Fibroblast of skin of left biceps (primary cell): ENCODE data around the gene MBD6.
"Not testable (repeated sequence)": the region's sequence is repeated elsewhere in the genome, so short reads cannot be mapped to it uniquely, and the experiment has no call there.

ENCODE experiments used
- DNase-seq, 2 experiments: peaks; one replicate each; pipeline ENCODE4 v3.0.0-alpha.2; 2013; ENCODE audit warnings: low read depth in 2 of 2

Gene MBD6

DNA sequence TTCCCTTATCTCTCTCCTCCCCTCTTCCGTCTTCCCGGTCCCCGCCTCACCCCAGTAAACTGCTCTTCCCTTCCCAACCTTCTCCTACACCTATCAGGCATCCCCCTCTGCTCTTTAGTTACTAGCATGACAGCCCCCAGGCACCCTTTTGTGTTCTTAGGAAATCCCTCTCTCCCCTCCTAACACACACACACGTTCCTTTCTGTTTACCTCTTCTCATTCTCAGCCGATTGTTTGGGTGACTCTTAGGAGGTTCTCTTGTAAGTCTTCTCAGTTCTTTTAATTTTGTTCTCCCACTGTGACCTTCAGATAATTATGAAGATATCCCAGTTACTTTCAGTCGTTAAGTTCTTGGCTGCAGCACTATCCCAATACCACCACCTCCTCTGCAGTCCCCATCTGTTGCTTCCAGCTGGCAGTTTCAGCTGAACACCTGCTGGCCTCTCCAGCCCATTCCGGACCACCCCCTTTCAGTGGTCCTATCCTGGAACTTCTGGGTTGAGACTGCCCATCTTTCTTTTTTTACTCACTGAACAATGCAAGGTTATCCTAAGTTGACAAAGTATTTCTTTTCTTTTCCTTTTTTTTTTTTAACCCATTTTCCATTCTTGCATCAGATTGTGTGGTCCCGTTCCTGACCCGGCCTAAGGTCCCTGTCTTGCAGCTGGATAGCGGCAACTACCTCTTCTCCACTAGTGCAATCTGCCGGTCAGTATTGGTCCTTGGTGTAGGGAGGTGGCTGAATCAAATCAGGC lies 34.0 kb upstream of the MBD6 start:
- no peak for DNase-seq

DNA sequence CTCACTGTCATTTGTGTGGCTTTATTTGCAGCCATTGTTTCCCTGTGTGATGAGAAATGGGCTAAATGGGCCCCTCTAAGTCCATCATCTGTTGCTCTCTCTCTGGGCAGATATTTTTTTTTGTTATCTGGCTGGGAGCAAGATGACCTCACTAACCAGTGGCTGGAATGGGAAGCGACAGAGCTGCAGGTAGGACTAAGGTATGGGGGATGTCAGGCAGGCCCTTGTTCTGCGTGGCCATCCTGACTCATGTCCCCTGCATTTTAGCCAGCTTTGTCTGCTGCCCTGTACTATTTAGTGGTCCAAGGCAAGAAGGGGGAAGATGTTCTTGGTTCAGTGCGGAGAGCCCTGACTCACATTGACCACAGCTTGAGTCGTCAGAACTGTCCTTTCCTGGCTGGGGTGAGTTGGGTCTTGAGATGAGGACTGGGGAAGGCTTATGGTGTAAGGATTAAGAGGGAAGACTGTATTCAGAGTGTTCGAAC lies 33.4 kb upstream of the MBD6 start:
- DNase-seq: no peak

DNA sequence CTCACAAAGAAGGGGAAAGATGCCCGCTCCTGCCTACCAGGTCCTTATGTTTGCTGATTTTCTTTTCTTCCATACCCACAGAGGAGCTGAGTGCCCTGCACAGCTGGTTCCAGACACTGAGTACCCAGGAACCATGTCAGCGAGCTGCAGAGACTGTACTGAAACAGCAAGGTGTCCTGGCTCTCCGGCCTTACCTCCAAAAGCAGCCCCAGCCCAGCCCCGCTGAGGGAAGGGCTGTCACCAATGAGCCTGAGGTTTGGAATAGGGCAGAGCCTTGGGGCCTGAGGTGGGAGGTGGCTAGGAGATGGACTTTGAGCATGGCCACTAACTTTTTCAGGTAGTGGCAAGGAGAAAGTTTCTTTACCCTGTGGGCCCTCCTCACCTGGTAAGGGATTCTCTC lies 32.5 kb upstream of the MBD6 start:
- DNase-seq: no peak

DNA sequence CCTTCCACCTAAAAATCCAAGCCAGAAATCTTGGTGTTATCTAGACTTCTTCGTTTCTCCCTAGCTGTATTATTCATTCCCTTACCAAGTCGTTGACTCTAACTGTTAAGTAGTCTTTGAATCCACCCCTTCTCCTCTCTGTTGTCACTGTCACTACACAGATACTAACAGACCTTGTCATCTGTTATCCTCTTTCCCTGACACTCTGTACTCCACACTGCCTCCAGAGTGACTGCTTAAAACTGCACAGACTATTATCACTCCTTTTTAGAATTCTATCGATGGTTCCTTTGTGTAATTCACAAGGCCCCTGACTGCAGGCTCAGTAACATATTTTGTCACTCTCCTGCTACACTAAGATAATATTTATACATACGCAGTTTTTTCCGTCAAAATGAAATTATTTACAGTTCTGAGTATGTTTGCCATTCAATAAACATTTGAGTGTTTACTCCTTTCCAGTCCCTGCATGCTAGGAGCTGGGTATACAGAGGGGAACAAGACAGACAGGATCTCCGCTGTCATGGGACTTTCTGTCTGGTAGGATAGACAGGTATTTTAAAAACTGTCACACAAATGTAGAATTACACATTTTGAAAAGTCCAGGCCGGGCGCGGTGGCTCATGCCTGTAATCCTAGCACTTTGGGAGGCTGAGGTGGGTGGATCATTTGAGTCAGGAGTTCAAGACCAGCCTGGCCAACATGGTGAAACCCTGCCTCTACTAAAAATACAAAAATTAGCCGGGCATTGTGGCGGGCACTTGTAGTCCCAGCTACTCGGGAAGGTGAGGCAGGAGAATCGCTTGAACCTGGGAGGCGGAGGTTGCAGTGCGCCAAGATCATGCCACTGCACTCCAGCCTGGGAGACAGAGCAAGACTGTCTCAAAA lies 31.0 kb upstream of the MBD6 start:
- no peak for DNase-seq

DNA sequence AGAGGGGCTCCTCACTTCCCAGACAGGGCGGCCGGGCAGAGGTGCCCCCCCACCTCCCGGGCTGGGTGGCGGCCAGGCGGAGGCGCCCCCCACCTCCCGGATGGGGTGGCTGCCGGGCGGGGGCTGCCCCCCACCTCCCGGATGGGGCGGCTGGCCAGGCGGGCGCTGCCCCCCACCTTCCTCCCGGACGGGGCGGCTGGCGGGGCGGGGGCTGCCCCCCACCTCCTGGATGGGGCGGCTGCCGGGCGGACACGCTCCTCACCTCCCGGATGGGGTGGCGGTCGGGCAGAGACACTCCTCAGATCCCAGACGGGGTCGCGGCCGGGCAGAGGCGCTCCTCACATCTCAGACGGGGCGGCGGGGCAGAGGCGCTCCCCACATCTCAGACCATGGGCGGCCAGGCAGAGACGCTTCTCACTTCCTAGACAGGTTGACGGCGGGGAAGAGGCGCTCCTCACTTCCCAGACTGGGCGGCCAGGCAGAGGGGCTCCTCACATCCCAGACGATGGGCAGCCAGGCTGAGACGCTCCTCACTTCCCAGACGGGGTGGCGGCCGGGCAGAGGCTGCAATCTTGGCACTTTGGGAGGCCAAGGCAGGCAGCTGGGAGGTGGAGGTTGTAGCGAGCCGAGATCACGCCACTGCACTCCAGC lies 27.4 kb upstream of the MBD6 start:
- DNase-seq: not testable (repeated sequence)

DNA sequence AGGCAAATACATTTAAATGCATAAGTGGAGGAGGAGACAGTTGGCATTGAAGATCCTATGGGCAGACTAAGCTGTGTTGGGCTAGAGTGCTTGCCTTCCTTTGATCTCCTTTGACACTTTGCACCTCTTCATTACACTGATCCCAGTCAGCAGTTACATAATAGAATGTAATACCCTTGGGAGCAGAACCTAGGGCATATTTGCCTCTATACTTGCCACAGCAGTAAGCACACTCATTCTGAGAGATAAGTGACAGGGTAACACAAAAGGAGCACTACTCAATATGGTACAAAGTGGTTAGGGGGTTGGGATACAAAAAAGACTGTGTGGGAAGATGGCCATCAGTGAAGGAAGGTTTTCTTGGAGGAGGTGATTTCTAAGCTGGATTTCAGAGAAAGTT lies 25.8 kb upstream of the MBD6 start:
- DNase-seq: no peak

DNA sequence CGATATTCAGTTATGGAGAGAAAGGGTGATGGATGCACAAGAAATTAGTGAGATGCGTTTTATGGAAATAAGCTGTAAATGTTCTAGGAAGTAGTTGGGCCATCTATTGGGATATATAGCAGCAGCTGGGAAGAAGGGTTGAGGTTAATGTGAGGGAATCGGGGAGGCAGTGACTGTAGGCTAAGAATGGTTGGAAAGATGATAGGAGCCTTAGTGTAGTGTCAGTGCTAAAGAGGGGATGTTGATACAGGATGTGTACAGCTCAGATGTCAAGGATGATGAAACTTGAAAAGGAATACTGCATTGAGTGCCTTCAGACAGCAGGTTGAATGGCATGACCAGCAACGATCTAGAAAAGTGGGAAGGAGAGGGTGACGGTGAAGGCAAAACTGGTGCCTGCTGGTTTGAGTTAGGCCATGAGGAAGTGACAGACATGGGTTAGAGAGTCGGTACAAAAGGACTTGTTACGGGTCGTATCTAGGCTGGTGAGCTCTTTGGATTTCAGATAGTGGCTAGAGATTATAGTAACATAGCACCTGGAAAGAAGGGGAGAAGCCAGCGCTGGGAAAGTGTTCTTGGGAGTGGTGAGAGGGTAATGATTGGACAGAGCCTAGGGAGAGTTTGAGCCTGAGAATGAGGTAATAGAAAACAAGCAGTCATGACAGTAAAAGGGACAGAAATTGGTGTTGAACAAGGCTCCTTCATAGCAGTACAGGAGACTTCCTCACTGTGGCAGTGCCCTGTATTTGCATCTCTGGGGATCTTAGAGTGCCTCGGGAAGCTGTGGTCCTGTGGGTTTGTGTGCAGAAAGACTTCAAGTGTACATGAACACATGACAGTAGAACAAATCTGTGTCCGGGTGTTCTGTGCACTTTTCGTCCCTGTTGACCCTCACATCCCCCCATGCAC lies 25.1 kb upstream of the MBD6 start:
- no peak for DNase-seq

DNA sequence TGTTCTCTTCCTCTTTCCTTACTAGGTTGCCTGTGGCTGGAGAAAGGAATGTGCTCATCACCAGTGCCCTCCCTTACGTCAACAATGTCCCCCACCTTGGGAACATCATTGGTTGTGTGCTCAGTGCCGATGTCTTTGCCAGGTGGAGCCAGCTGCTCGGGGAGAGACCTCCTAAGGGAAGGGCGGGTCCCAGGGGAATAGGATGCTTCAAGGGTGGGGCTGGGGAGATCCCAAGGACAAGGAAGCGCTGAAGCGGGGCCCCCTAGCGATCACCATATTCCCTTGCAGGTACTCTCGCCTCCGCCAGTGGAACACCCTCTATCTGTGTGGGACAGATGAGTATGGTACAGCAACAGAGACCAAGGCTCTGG lies 24.5 kb upstream of the MBD6 start:
- no peak for DNase-seq

DNA sequence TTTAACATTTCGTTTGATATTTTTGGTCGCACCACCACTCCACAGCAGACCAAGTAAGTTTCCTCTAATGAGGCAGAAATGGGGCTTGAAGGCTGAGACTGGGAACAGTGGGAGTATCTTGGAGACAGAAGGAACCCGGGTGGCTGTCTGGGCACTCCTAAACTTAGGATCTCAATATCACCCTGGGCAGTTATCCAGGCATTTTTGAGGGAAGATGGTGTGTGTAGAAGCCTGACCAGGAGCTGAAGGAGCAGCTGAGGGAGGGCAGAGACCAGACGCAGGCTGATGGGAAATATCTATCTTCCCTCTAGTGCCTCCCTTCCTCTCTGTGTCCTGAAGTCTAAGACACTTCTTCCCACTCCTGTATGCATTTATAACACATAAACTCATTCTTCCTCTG lies 24.1 kb upstream of the MBD6 start:
- DNase-seq: no peak

DNA sequence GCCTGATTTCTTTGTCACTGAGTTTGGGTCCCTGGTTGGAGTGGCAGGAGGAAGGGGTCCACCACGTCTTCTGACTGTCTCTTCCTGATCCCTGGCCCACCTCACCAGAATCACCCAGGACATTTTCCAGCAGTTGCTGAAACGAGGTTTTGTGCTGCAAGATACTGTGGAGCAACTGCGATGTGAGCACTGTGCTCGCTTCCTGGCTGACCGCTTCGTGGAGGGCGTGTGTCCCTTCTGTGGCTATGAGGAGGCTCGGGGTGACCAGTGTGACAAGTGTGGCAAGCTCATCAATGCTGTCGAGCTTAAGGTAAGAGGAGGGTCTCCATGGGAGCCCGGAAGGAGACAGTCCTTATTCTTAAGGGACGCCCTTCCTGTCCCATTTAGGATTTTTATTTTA lies 22.4 kb upstream of the MBD6 start:
- no peak for DNase-seq

DNA sequence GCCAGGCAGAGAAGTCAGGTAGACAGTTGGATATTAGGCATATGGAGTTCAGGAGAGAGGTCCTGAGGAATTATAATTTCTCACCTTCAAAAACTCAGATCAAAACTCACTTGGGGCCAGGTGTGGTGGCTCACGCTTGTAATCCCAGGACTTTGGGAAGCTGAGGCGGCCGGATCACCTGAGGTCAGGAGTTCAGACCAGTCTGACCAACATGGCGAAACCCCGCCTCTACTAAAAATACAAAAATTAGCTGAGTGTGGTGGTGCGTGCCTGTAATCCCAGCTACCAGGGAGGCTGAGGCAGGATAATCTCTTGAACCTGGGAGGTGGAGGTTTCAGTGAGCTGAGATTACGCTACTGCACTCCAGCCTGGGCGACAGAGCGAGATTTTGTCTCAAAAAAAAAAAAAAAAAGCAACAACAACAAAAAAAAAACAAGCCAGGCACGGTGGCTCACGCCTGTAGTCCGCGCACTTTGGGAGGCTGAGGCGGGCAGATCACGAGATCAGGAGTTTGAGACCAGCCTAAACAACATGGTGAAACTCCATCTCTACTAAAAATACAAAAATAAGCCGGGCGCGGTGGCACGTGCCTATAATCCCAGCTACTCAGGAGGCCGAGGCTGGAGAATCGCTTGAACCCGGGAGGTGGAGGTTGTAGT lies 20.2 kb upstream of the MBD6 start:
- not testable (repeated sequence) for DNase-seq

DNA sequence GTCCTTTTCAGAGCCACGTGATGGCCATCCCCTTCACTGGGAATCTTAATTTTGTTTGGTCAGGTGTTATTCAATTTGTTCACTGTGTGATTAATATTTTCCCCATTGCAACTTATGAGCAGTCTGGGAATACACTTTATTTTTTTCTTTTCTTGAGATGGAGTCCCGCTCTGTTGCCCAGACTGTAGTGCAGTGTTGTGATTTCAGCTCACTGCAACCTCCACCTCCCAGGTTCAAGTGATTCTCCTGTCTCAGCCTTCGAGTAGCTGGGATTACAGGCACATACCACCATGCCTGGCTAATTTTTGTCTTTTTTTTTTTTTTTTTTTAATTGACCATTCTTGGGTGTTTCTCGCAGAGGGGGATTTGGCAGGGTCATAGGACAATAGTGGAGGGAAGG lies 16.1 kb upstream of the MBD6 start:
- not testable (repeated sequence) for DNase-seq

DNA sequence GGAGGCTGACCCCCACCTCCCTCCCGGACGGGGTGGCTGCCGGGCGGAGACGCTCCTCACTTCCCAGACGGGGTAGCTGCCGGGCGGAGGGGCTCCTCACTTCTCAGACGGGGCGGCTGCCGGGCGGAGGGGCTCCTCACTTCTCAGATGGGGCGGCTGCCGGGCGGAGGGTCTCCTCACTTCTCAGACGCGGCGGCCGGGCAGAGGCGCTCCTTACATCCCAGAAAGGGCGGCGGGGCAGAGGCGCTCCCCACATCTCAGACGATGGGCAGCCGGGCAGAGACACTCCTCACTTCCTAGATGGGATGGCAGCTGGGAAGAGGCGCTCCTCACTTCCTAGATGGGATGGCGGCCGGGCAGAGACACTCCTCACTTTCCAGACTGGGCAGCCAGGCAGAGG lies 14.8 kb upstream of the MBD6 start:
- not testable (repeated sequence) for DNase-seq

DNA sequence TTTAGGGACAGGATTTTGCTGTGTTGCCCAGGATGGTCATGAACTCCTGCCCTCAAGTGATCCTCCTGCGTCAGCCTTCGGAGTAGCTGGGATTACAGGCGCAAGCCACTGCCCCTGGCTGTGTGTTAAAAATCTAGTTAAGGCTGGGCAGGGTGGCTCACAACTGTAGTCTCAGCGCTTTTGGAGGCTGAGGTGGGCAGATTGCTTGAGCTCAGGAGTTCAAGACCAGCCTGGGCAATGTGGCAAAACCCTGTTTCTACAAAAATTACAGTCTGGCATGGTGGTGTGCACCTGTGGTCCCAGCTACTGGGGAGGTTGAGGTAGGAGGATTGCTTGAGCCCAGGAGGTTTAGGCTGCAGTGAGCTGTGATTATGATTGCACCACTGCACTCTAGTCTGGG lies 11.5 kb upstream of the MBD6 start:
- no peak for DNase-seq

DNA sequence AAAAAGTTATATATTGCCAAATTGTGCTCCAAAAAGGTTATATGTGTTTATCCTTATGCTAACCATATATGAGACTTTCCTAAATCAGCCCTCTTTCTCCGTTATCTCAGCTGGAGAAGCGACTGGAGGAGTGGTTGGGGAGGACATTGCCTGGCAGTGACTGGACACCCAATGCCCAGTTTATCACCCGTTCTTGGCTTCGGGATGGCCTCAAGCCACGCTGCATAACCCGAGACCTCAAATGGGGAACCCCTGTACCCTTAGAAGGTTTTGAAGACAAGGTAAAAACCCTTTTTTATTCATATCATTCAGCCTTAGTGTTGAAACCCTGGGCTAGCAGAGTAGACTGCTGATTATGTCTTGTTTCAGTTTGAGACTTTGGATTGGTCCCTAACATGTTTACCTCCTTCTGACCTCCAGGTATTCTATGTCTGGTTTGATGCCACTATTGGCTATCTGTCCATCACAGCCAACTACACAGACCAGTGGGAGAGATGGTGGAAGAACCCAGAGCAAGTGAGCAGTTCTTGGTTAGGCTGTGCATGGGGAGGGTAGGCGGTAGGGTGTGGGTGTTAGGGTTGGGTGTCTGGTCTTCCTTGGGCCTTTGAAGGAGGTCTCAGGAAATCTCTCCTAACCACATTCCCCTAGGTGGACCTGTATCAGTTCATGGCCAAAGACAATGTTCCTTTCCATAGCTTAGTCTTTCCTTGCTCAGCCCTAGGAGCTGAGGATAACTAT lies 10.9 kb upstream of the MBD6 start:
- DNase-seq: no peak

DNA sequence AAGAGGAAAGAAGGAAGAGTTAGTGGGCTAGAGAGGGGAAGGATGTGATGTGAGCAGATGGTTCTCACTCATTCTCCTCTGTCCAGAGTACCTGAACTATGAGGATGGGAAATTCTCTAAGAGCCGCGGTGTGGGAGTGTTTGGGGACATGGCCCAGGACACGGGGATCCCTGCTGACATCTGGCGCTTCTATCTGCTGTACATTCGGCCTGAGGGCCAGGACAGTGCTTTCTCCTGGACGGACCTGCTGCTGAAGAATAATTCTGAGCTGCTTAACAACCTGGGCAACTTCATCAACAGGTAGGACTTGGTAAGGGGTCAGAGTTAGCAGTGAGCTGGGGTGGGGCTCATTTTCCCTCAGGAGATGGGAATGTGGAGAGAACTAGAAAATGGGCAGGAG lies 10.0 kb upstream of the MBD6 start:
- DNase-seq: no peak

DNA sequence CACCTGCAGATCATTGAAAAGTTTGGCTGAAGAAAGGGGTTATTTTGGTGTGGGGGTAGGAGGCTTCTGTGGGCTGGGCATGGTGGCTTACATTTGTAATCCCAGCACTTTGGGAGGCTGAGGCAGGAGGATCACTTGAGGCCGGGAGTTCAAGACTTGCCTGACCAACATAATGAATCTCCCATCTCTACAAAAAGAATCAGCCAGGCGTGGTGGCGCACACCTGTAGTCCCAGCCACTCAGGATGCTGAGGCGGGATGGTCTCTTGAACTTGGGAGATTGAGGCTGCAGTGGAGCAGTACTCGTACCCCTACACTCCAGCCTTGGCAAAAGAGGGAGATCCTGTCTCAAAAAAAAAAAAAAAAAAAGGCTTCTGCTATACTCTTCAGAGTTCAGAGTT lies 9.4 kb upstream of the MBD6 start:
- no peak for DNase-seq

DNA sequence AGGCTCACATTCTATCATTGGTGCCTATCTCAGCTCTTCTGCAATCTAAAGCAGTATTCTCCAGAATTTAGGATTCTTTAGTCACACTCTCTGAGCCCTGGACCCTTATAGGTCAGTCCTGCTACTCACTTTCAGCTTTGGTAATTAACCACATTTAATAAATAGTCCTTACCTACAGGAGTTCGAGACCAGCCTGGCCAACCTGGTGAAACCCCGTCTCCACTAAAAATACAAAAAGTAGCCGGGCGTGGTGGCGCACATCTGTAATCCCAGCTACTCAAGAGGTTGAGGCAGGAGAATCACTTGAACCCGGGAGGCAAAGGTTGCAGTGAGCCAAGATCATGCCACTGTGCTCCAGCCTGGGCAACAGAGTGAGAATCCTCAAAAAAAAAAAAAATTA lies 8.9 kb upstream of the MBD6 start:
- not testable (repeated sequence) for DNase-seq

DNA sequence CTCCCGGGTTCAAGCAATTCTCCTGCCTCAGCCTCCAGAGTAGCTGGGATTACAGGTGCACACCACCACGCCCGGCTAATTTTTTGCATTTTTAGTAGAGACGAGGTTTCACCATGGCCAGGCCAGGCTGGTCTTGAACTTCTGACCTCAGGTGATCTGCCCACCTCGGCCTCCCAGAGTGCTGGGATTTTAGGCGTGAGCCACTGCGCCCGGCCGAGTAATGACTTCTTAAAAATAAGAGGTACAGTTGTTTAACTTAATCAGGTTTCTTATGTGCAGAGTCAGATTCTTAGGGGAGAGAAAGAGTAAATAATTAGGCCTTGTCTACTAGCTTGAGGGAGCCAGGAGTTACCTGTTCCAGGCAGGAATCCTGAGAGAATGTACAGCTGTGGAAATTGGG lies 8.4 kb upstream of the MBD6 start:
- DNase-seq: not testable (repeated sequence)

DNA sequence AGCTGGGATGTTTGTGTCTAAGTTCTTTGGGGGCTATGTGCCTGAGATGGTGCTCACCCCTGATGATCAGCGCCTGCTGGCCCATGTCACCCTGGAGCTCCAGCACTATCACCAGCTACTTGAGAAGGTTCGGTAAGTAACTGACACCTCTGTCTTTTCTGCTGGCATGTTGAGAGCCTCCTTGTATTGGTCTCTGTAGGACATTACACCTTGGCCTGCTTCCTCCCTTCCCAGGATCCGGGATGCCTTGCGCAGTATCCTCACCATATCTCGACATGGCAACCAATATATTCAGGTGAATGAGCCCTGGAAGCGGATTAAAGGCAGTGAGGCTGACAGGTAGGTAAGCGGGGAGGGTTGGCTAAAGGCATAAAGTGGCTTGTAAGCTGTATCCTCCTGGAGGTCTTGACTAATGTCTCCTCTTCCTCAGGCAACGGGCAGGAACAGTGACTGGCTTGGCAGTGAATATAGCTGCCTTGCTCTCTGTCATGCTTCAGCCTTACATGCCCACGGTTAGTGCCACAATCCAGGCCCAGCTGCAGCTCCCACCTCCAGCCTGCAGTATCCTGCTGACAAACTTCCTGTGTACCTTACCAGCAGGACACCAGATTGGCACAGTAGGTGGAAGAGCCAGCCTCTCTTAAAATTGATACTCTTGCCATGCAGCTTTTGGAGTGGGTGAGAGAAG lies 7.8 kb upstream of the MBD6 start:
- DNase-seq: no peak
